BJ (cell line): ENCODE data around the gene ITFG1. TPM values are rescaled to one million over a fixed set of nuclear protein-coding genes. Genes with fewer than 3 reads are reported as not detected.
"Not testable (repeated sequence)": the region's sequence is repeated elsewhere in the genome, so short reads cannot be mapped to it uniquely, and the experiment has no call there.

Experiments used
- CTCF ChIA-PET: fragments of 350-600 bp; formaldehyde crosslinking; extraction: SDS; loops from one replicate; lab custom pipeline; 2021; ENCODE audit warnings: antibody characterized with exemption, inconsistent platforms; lab: Yijun Ruan, JAX
- POLR2A ChIA-PET: fragments of 300-600 bp; sonication (Branson Sonifier 250); formaldehyde crosslinking; extraction: SDS; loops from one replicate; lab custom pipeline; 2021; ENCODE audit warnings: antibody characterized with exemption; lab: Charles Lee
- DNase-seq: peaks from one replicate; pipeline ENCODE4 v3.0.0-alpha.2; 2011; ENCODE audit warnings: low read depth
- H3K27me3 ChIP-seq: 2 replicates; pipeline ENCODE4 v1.6.0; 2011; ENCODE audit warnings: low read length; ENCODE audit not compliant: control insufficient read depth, insufficient read depth
- H3K36me3 ChIP-seq: 2 replicates; pipeline ENCODE4 v1.5.1; 2011; ENCODE audit warnings: low read length; ENCODE audit not compliant: control insufficient read depth, insufficient read depth
- H3K4me3 ChIP-seq: 2 replicates; pipeline ENCODE4 v1.5.1; 2011; ENCODE audit warnings: low read depth, mild to moderate bottlenecking, control low read depth, low read length
- CTCF ChIP-seq: IDR thresholded peaks from 2 replicates; pipeline ENCODE4 v1.5.1; 2011; ENCODE audit warnings: low read depth, mild to moderate bottlenecking, control low read depth, inconsistent platforms, low read length, moderate library complexity; ENCODE audit not compliant: insufficient read depth
- polyA plus RNA-seq: library from polyadenylated mRNA; depleted of rRNA; stranded (reverse); fragments of >200 nt; gene quantifications from 2 replicates; pipeline ENCODE4 v1.2.3, GENCODE V29; 2011

Gene ITFG1
- polyA plus RNA-seq, 1 experiment = 47.5 TPM

- no peak for TF ChIP-seq CTCF
- ChIA-PET CTCF (interaction anchor here (1.2 kb wide), 1 partner anchor 63 kb away, joined by 3 read pairs; no protein-coding TSS in a partner anchor), POLR2A (no interaction called here)
- no peak for DNase-seq
- Histone ChIP-seq H3K4me3 (no peak overlapping the region), H3K36me3 (no peaks in the 10 kb centered on the region), H3K27me3 (no peaks in the 10 kb centered on the region)
Measured at GRCh38 chr16:47473792-47474191, 12.9 kb upstream of the ITFG1 start.

- CTCF ChIA-PET = interaction anchor here (0.6 kb wide), 1 partner anchor 217 kb away, joined by 4 read pairs; no protein-coding TSS in a partner anchor
- POLR2A ChIA-PET, H3K36me3 ChIP-seq, H3K4me3 ChIP-seq, DNase-seq, H3K27me3 ChIP-seq: not testable (repeated sequence)
Measured at GRCh38 chr16:47473004-47473403, 12.1 kb upstream of the ITFG1 start.

GRCh38 chr16:47470810-47471209 lies 9.9 kb upstream of the ITFG1 start:
- DNase-seq = no peak
- Histone ChIP-seq H3K36me3 (no peaks in the 10 kb centered on the region), H3K27me3 (no peaks in the 10 kb centered on the region), H3K4me3 (no peak overlapping the region)
- ChIA-PET CTCF (no interaction called here), POLR2A (no interaction called here)
- no peak for TF ChIP-seq CTCF

GRCh38 chr16:47470211-47470610 lies 9.3 kb upstream of the ITFG1 start:
- ChIA-PET POLR2A (no interaction called here), CTCF (no interaction called here)
- Histone ChIP-seq H3K36me3 (no peaks in the 10 kb centered on the region), H3K27me3 (no peaks in the 10 kb centered on the region), H3K4me3 (no peak overlapping the region)
- no peak for TF ChIP-seq CTCF
- DNase-seq = no peak

GRCh38 chr16:47469227-47469626 lies 8.4 kb upstream of the ITFG1 start:
- ChIA-PET CTCF (no interaction called here), POLR2A (no interaction called here)
- Histone ChIP-seq H3K27me3 (no peaks in the 10 kb centered on the region), H3K36me3 (no peaks in the 10 kb centered on the region), H3K4me3 (no peak overlapping the region)
- DNase-seq = no peak
- no peak for TF ChIP-seq CTCF

GRCh38 chr16:47468070-47468689 lies 7.3 kb upstream of the ITFG1 start:
- H3K4me3 ChIP-seq, DNase-seq, H3K27me3 ChIP-seq, CTCF ChIA-PET, H3K36me3 ChIP-seq, POLR2A ChIA-PET: not testable (repeated sequence)
